HS-5 (cell line): Measurements from ENCODE around the gene CELF2.

Experiments used
- DNase-seq: peaks from one replicate; pipeline ENCODE4 v3.0.0-alpha.2; 2012; ENCODE audit warnings: low read depth

CELF2 gene

GRCh38 chr10:11301571-11302111, 284.0 kb downstream of the CELF2 start:
- no peak for DNase-seq

- DNase-seq, result no peak
Measured at GRCh38 chr10:11302181-11302580, 284.5 kb downstream of the CELF2 start.

- no peak for DNase-seq
Measured at GRCh38 chr10:11303361-11304170, 285.9 kb downstream of the CELF2 start.

- DNase-seq, result no peak
Measured at GRCh38 chr10:11304906-11305585, 287.4 kb downstream of the CELF2 start.

GRCh38 chr10:11305825-11306593, 288.3 kb downstream of the CELF2 start:
- no peak for DNase-seq

GRCh38 chr10:11307004-11307403, 289.3 kb downstream of the CELF2 start:
- no peak for DNase-seq

GRCh38 chr10:11307937-11308336, 290.3 kb downstream of the CELF2 start:
- no peak for DNase-seq

GRCh38 chr10:11311027-11311426, 293.4 kb downstream of the CELF2 start:
- DNase-seq, result no peak

- no peak for DNase-seq
Measured at GRCh38 chr10:11313463-11313862, 295.8 kb downstream of the CELF2 start.

GRCh38 chr10:11317936-11318670, 300.4 kb downstream of the CELF2 start:
- no peak for DNase-seq

GRCh38 chr10:11318826-11319598, 301.3 kb downstream of the CELF2 start:
- DNase-seq, result no peak

- no peak for DNase-seq
Measured at GRCh38 chr10:11319990-11320602, 302.4 kb downstream of the CELF2 start.

- no peak for DNase-seq
Measured at GRCh38 chr10:11320809-11321520, 303.3 kb downstream of the CELF2 start.

GRCh38 chr10:11322698-11323097, 305.0 kb downstream of the CELF2 start:
- no peak for DNase-seq

- DNase-seq, result no peak
Measured at GRCh38 chr10:11324761-11325321, 307.2 kb downstream of the CELF2 start.

GRCh38 chr10:11325817-11326216, 308.1 kb downstream of the CELF2 start:
- DNase-seq, result no peak

GRCh38 chr10:11326241-11326640, 308.6 kb downstream of the CELF2 start:
- DNase-seq, result no peak

GRCh38 chr10:11326913-11327616, 309.4 kb downstream of the CELF2 start:
- no peak for DNase-seq
